Stimulated activated memory B cell treated with anti-CD40 and anti-IgM and Interleukin-4, amounts not matched to agents 10 μg/mL and 1 μg/mL and 100 μg/mL, for 72 hours (primary cell): ENCODE results near the gene HIVEP3.
A peak's percentile ranks its signal among the peaks of the same experiment; 100 is the strongest.

Experiments
- ATAC-seq: fragments of 150-1000 bp; cut with Tn5 transposase; 2 replicates; pipeline ENCODE4 v1.10.0; 2021
- H3K27ac Mint-ChIP-seq: one replicate; pipeline ENCODE4 v1.8.0; 2022; ENCODE audit warnings: mild to moderate bottlenecking, mixed read lengths
- H3K27me3 Mint-ChIP-seq: one replicate; pipeline ENCODE4 v1.8.0; 2022; ENCODE audit warnings: mixed read lengths
- H3K36me3 Mint-ChIP-seq: one replicate; pipeline ENCODE4 v1.8.0; 2022; ENCODE audit warnings: mixed read lengths
- H3K4me1 Mint-ChIP-seq: one replicate; pipeline ENCODE4 v1.8.0; 2022; ENCODE audit warnings: mixed read lengths
- H3K4me3 Mint-ChIP-seq: one replicate; pipeline ENCODE4 v1.8.0; 2022; ENCODE audit warnings: mild to moderate bottlenecking, moderate library complexity, mixed read lengths
- H3K9me3 Mint-ChIP-seq: one replicate; pipeline ENCODE4 v1.8.0; 2022; ENCODE audit warnings: mixed read lengths

The HIVEP3 gene

DNA sequence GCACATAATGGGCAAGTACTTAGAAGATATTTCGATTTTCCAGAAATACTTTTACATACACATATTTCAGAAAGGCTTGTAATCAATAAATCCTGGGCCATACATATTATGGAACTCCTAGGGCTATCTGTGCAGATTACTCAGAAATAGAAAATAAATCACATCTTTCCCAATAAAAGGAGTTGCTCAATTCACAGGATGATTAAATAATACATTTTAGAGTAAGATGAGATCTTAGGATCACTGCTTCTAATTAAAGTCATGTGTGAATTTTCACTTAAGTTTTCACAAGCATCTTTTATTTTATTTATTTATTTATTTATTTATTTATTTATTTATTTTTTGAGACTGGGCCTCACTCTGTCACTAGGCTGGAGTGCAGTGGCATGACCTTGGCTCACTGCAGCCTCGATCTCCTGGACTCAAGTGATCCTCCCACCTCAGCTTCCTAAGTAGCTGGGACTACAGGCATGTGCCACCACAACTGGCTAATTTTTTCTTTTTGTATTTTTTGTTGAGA is 144.2 kb downstream of the HIVEP3 start:
- Mint-ChIP-seq H3K27ac (no peak overlapping the region), H3K4me1 (no peaks in the 10 kb centered on the region), H3K27me3 (no peaks in the 10 kb centered on the region), H3K36me3 (no peaks in the 10 kb centered on the region), H3K4me3 (no peak overlapping the region), H3K9me3 (no peaks in the 10 kb centered on the region)
- ATAC-seq: no peak

DNA sequence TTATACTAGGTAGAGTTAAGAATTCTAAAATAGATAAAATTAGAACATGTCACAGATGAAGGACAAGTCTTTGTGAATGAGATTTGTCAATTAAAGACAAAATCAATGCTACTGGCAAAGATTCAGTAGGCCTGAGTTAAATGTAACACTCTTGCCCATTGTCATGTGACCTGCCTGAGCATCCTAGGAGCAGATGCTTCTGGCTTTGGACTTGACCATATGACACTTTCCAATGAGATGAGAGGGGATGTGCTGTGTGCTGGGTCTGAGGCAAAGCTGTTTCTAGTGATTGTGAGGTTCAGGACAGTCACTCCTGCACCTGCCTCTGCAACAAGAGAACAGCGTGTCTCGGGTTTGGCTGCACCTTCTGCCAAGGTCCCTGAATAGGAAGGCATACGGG is 144.9 kb downstream of the HIVEP3 start:
- H3K9me3 Mint-ChIP-seq: no peaks in the 10 kb centered on the region

DNA sequence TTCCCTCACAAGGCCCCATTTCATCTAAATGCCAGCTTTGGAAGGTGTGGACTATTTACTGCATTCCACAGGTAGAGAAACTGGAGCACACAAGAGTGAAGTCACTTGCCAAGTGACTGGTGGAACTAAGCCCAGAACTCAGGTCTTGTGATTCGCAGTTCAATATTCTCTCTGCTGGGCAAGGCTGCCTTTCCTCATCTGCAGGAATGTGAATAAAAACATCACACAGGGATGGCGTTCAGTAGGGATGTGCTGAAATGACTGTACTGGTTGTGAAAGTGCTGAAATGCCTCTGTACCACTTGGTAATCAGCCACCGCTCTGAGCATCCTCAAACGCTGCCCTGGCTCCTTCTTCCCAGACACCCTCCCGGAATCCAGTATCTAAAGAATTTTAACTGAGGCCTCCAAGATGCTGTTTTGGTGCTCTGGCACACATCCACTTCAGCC is 145.6 kb downstream of the HIVEP3 start:
- H3K4me1 Mint-ChIP-seq: peaks cover 13% of the 10 kb centered on the region
- ATAC-seq: no peak
- no peak overlapping the region for H3K27ac Mint-ChIP-seq
- H3K36me3 Mint-ChIP-seq: no peaks in the 10 kb centered on the region
- H3K27me3 Mint-ChIP-seq: no peaks in the 10 kb centered on the region
- no peaks in the 10 kb centered on the region for H3K9me3 Mint-ChIP-seq
- H3K4me3 Mint-ChIP-seq: no peak overlapping the region

More for the DNA sequence above, 144.9 kb downstream of the HIVEP3 start:
- no peaks in the 10 kb centered on the region for H3K36me3 Mint-ChIP-seq
- peaks cover 7% of the 10 kb centered on the region for H3K4me1 Mint-ChIP-seq
- ATAC-seq: no peak
- no peaks in the 10 kb centered on the region for H3K27me3 Mint-ChIP-seq
- H3K4me3 Mint-ChIP-seq: no peak overlapping the region
- no peak overlapping the region for H3K27ac Mint-ChIP-seq

DNA sequence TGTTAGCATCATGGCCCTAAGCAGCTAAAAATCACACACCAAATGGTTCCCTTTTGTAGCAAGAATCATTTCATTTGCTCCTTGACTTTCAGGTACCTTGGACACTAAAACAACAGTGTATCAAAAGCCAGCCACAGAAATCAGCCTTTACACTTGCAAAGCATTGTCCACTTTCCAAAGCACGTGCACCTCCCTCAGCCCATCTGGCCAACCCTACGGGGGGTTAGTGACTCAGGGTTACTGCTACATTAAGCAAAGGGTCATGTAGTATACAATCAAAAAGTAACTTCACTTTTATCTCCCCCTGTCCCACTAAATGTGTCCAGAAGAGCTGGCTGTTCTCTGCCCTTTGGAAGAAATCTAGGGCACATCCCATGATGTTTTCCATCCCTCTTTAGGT is 149.7 kb downstream of the HIVEP3 start:
- Mint-ChIP-seq H3K9me3 (no peaks in the 10 kb centered on the region), H3K4me1 (peaks cover 51% of the 10 kb centered on the region)

DNA sequence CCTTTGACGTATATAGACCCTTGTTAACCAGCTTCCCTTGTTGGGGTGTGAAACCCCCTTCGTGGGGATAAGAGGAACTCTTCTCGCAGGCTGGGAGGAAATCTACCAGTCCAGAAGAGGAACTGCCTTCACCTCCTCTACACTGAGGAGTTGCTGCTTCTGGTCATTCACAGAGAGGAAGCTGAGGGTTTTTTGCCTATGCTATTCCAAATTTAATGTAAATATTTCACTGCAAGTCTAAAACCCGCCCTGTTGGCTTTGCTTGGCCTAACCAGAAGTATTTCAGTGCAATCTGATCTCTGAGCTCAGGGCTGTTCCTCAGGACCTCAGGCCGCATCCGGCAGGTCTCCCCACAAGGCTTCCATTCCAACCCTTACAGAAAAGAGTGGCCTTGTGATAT is 150.1 kb downstream of the HIVEP3 start:
- no peak overlapping the region for H3K27ac Mint-ChIP-seq
- H3K4me1 Mint-ChIP-seq: peaks cover 56% of the 10 kb centered on the region
- no peak overlapping the region for H3K4me3 Mint-ChIP-seq

More for the DNA sequence above, 149.7 kb downstream of the HIVEP3 start:
- Mint-ChIP-seq H3K4me3 (no peak overlapping the region), H3K27ac (no peak overlapping the region), H3K36me3 (no peaks in the 10 kb centered on the region), H3K27me3 (no peaks in the 10 kb centered on the region)
- ATAC-seq: no peak

DNA sequence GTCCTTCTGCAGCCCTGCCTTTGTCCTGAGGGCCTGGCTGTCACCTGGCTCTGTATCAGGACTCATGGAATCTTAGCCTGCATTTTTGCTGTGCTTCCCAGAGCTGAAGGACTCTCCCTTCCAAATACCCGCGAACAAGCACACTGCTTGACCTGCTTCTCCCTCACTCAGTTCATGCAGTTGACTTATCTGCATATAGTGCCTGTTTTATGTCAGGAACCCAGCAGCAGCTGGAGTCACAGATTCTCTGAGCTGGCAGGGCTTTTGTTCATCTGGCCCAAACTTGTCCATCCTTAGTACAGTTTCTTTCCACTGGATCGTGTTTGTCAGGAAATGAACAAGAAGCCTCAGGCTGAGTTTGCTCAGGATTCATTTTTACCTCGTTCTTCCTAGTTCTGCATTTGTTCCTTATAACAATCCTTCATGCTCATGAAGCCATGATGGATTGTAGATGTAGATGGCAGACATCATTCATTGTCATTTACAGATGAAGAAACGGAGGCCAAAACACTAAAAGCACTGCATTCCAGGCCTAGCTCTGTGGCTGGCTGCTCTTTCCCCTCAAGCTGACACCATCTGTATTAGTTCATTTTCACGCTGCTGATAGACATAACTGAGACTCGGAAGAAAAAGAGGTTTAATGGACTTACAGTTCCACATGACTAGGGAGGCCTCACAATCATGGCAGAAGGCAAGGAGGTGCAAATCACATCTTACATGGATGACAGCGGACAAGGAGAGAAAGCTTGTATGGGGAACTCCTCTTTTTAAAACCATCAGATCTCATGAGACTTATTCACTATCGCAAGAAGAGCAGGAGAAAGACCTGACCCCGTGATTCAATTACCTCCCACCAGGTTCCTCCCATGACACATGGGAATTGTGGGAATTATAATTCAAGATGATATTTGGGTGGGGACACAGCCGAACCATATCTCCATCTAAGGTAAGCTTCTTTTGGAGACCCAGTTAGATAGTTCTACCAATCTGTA is 150.9 kb downstream of the HIVEP3 start:
- ATAC-seq: no peak
- Mint-ChIP-seq H3K27ac (no peak overlapping the region), H3K4me1 (peaks cover 59% of the 10 kb centered on the region), H3K27me3 (no peaks in the 10 kb centered on the region), H3K4me3 (no peak overlapping the region), H3K9me3 (no peaks in the 10 kb centered on the region), H3K36me3 (no peaks in the 10 kb centered on the region)

More for the DNA sequence above, 150.1 kb downstream of the HIVEP3 start:
- ATAC-seq: peak; percentile 61
- Mint-ChIP-seq H3K9me3 (no peaks in the 10 kb centered on the region), H3K36me3 (no peaks in the 10 kb centered on the region), H3K27me3 (no peaks in the 10 kb centered on the region)

DNA sequence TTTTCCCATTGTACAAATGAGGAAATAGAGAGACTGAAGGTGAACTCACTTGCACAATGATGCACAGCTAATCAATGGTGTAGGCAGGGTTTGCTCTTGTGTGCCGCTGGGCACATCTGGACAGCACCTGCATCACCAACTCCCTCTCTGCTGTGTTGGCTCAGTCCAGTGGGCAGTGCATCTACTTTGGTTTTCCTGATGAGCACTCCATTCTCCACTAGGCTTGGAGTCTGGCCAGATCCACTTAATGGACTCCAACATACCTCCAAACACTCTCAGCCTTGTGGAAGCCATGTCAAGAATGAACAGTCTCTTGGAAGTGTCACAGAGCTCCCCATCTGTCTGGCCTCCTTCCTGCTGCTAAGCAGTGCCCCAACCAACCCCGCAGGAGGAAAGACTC is 152.2 kb downstream of the HIVEP3 start:
- no peak overlapping the region for H3K4me3 Mint-ChIP-seq
- H3K36me3 Mint-ChIP-seq: no peaks in the 10 kb centered on the region
- peaks cover 59% of the 10 kb centered on the region for H3K4me1 Mint-ChIP-seq
- ATAC-seq: no peak
- peaks cover 5% of the 10 kb centered on the region for H3K9me3 Mint-ChIP-seq
- H3K27ac Mint-ChIP-seq: no peak overlapping the region
- no peaks in the 10 kb centered on the region for H3K27me3 Mint-ChIP-seq

DNA sequence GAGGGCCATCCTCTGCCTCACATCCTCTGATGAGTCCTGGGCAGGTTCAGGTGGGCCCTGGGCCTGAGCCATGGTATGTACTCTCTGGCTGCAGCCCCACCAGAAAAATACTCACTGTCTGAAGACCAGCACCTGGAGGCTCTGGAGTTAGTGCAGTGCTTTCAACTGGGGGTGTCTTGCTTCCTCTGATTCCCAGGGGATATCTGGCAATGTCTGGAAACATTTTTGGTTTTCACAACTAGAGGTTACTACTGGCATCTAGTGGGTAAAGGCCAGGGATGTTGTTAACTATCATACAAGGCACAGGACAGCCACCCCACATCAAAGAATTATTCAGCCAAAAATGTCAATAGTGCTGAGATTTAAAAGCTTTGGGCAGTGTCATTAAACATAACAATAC is 152.7 kb downstream of the HIVEP3 start:
- Mint-ChIP-seq H3K27me3 (no peaks in the 10 kb centered on the region), H3K36me3 (no peaks in the 10 kb centered on the region), H3K9me3 (peaks cover 10% of the 10 kb centered on the region), H3K4me3 (no peak overlapping the region), H3K27ac (peak overlapping the region; percentile 38), H3K4me1 (peaks cover 59% of the 10 kb centered on the region)
- ATAC-seq: peak; percentile 35

DNA sequence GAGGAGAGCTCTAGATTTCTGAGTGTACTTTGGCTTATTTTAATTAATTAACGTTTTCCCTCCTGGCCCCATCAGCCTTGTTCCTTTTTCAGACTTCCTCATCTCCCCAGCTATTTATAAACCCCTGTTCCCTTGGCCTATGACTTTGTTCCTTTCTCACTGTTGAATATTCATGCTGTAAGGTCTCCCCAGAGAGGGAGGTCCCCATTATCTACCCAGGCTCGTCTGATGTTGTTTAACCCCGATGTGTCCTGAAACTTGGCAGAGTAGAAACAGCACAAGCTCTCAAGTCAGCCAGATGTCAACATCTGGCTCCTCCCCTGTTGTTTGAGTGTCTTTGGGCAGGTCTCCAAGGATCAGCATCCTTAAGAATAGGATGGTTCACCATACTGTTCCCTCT is 153.6 kb downstream of the HIVEP3 start:
- no peaks in the 10 kb centered on the region for H3K27me3 Mint-ChIP-seq
- H3K4me1 Mint-ChIP-seq: peaks cover 59% of the 10 kb centered on the region
- peak overlapping the region; percentile 38 for H3K27ac Mint-ChIP-seq
- H3K4me3 Mint-ChIP-seq: no peak overlapping the region
- ATAC-seq: peak; percentile 37
- peaks cover 11% of the 10 kb centered on the region for H3K9me3 Mint-ChIP-seq
- no peaks in the 10 kb centered on the region for H3K36me3 Mint-ChIP-seq

DNA sequence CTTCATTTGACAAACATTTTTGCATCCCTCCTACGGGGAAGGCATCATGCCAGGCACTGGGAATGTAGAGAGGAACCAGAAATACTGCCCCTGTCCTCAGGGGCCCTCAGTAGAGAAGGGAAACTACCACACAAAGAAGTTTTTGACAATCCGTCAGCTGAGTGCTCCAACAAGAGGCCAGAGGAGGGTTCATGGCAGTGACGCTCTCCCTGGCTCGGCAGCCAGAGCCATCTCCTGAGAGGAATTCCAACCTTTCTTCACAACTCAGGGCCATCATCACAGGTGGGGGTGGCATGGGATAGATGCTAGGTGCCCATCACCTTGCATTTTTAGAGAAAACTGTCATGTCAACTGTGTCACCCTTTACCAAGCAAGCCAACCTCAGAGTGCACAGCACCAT is 154.1 kb downstream of the HIVEP3 start:
- H3K4me1 Mint-ChIP-seq: peaks cover 59% of the 10 kb centered on the region
- no peak overlapping the region for H3K4me3 Mint-ChIP-seq
- no peaks in the 10 kb centered on the region for H3K36me3 Mint-ChIP-seq
- peak overlapping the region; percentile 38 for H3K27ac Mint-ChIP-seq
- H3K27me3 Mint-ChIP-seq: no peaks in the 10 kb centered on the region
- H3K9me3 Mint-ChIP-seq: peaks cover 11% of the 10 kb centered on the region
- ATAC-seq: peak; percentile 8

DNA sequence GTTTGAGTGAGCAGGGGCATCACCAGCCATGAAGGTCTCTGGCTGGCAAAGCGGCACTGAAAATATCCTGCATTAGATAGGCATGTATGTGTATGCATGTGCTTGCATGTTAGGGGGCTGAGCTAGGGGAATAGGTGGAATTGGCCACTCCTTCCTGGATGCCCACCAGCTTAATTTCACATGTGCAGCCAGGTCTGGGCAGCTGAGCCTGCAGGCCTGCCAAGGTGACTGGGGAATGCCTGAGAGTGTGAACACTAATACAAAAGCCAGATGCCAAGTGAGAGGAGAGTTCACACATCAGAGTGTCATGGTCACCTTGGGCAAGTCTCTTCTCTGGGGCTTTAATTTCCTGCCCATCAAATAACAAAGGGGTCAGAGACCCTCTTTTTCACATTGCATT is 155.9 kb downstream of the HIVEP3 start:
- Mint-ChIP-seq H3K36me3 (no peaks in the 10 kb centered on the region), H3K27ac (no peak overlapping the region), H3K27me3 (no peaks in the 10 kb centered on the region), H3K4me1 (peaks cover 42% of the 10 kb centered on the region), H3K4me3 (no peak overlapping the region), H3K9me3 (peaks cover 11% of the 10 kb centered on the region)
- no peak for ATAC-seq

DNA sequence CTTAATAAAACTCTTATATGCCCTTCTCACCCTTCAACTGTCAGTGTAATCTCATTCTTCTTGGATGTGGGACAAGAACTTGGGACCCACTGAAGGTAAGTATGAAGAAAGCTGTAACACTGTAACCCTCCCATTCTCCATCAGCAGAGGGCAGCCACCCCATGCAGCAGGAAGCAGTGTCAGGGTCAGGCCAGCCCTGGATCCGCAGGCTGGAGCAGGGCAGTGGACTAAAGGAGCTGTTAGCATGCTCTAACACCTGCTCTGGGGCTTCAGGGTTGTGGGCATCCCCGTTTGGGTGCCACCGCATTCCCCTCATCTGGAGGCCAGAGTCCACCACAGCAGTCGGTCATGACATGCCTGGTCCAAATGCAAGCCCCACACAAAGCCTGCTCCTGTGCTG is 156.5 kb downstream of the HIVEP3 start:
- peaks cover 11% of the 10 kb centered on the region for H3K9me3 Mint-ChIP-seq
- ATAC-seq: no peak
- no peaks in the 10 kb centered on the region for H3K27me3 Mint-ChIP-seq
- no peaks in the 10 kb centered on the region for H3K36me3 Mint-ChIP-seq
- H3K4me1 Mint-ChIP-seq: peaks cover 40% of the 10 kb centered on the region
- H3K27ac Mint-ChIP-seq: no peak overlapping the region
- no peak overlapping the region for H3K4me3 Mint-ChIP-seq

DNA sequence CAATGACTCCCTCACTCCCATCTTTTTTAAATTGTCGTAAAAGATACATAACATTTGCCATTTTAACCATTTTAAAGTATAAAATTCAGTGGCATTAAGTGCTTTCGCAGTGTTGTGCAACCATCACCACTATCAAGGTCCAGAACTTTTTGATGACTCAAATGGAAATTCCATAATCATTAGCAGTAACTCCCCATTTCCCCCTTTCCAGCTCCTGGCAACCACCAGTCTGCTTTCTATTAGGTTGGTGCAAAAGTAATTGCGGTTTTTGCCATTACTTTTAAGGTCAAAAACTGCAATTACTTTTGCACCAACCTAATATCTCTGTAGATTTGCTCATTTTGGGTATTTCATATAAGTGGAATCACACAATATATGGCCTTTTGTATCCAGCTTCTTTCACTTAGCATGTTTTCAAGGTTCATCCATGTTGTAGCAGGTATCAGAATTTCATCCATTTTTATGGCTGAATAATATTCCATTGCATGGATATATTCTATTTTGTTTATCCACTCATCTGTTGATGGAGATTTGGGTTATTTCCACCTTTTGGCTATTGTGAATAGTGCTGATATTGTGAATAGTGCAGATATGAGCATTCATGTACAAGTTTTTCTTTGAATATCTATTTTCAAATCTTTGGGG is 159.7 kb downstream of the HIVEP3 start:
- Mint-ChIP-seq H3K4me3 (no peak overlapping the region), H3K27ac (no peak overlapping the region), H3K36me3 (no peaks in the 10 kb centered on the region), H3K27me3 (no peaks in the 10 kb centered on the region), H3K9me3 (peaks cover 11% of the 10 kb centered on the region), H3K4me1 (peaks cover 23% of the 10 kb centered on the region)
- no peak for ATAC-seq

DNA sequence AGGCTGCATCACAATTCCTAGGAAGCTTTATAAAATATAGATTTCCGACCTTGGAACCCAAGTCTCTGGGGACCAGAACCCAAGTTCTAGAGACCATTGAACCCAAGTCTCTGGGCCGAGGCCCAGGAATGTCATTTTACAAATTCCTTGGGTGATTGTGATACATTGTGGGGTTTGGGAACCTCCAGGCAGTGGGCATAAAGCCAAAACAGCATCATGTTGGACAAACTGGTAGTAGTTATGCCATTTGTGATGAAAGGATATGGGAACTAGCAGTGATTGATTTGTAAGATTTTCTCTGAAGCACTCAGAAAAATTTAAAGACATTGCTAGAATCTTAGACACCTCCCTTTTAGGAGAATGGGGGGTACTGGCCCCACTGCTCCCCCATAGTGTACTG is 160.2 kb downstream of the HIVEP3 start:
- H3K4me1 Mint-ChIP-seq: peaks cover 23% of the 10 kb centered on the region
- no peaks in the 10 kb centered on the region for H3K27me3 Mint-ChIP-seq
- H3K27ac Mint-ChIP-seq: no peak overlapping the region
- peaks cover 11% of the 10 kb centered on the region for H3K9me3 Mint-ChIP-seq
- no peak overlapping the region for H3K4me3 Mint-ChIP-seq
- no peaks in the 10 kb centered on the region for H3K36me3 Mint-ChIP-seq
- no peak for ATAC-seq

DNA sequence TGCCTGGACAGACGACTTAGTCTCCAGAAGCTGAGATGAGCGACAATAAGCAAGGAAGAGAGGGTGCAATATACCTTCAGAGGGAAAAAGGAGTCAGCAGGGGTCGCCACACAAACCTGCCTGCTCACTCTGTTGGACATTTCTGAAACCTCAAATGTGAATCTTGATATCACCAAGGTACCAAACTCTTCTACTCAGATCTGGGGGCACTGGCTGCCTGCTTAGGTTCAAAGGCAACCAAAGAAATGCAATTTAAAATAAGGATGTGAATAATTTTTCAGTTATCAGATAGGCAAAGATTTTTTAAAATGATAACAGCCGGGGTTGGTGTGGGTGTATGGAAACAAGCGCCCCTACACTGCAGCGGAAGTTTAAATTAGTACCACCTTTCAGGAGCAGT is 164.2 kb downstream of the HIVEP3 start:
- H3K4me1 Mint-ChIP-seq: peaks cover 58% of the 10 kb centered on the region
- H3K27ac Mint-ChIP-seq: no peak overlapping the region
- no peaks in the 10 kb centered on the region for H3K27me3 Mint-ChIP-seq
- no peak for ATAC-seq
- no peaks in the 10 kb centered on the region for H3K9me3 Mint-ChIP-seq
- no peak overlapping the region for H3K4me3 Mint-ChIP-seq
- no peaks in the 10 kb centered on the region for H3K36me3 Mint-ChIP-seq
